Measurements from ENCODE around the gene PRPF40A.
"Not testable (repeated sequence)": the region's sequence is repeated elsewhere in the genome, so short reads cannot be mapped to it uniquely, and the experiment has no call there.

PRPF40A gene

DNA sequence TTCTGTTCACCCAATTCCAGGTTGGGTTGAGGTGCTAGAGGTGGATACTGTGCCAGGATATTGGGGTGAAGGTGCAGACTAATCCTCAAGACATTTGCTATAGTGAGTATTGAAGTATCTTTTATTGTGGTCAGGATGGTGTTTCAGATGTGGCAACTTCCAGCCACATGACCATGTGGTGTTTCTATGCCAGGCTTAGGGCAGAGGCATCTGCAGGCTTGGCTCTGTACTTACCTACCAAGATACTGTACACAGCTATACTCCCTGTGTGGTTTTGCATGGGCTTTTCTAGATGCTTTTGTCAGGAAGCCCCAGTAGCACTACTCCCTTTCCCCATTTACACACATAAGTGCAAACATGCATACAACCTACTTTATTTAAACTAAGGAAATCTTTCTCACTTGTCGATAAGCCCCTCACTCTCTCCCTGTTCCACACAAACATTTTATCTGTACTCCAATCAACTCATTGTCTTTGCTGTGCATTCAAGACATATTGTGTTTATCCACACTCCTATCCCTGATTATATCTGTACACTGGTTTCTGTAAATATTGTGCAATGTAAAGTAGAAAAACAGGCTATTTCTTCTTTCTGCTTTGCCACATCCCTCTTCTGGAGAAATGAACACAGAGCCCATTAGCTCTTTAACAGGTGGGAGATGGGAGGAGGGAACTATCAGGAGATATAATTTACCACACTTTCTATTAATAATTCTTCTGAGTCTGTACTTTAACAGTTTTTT lies 13.5 kb upstream of the PRPF40A start:
- peak in 1 of 2 experiments; percentile 6 for DNase-seq
- no peak for TF ChIP-seq GATA1 (IDR thresholded peaks at IDR 0.05; ENCODE audit: low read depth, low read length)

DNA sequence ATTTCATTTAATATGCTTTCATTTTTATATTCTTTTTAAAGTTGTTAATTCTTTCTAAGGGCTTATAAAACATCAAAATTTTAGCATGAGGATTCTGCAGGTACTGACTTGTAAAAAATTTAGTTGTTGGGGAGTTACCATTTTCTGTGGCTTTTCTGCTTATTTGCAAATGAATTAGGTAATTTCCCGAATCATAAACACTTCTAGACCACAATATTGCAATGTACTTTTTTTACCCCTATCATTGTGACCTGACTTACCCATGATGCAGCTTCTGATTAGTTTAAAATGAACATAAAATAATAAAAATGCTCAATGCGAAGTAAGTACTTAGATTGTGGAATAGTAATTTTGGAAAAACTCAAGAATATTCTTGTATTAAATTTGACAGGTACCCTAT lies 12.6 kb upstream of the PRPF40A start:
- no peak for TF ChIP-seq POLR2A (IDR thresholded peaks at IDR 0.05; ENCODE audit: low read length)
- TF ChIP-seq GATA1 (IDR thresholded peaks at IDR 0.05; ENCODE audit: low read depth, low read length), result no peak
- no peak for DNase-seq

DNA sequence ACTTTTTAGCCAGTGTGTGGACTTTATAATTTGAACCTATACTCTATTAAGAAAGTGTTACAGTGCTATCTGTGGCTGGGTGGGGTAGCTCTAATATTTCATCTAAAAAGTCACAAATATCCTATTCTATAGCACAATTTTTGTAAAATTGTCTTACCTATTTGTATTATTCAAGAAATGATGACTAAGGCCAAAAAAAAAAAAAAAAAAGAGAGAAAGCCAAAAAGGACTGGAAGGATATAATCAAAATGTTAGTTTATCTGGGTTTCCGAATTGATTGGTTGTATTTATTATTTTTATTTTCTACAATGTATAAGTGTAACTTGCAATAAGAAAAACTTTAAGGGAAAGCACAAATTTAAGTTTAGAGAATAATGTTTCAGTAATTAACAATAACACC lies 6.7 kb upstream of the PRPF40A start:
- TF ChIP-seq POLR2A (IDR thresholded peaks at IDR 0.05; ENCODE audit: low read length), result no peak
- no peak for TF ChIP-seq GATA1 (IDR thresholded peaks at IDR 0.05; ENCODE audit: low read depth, low read length)
- no peak for DNase-seq

DNA sequence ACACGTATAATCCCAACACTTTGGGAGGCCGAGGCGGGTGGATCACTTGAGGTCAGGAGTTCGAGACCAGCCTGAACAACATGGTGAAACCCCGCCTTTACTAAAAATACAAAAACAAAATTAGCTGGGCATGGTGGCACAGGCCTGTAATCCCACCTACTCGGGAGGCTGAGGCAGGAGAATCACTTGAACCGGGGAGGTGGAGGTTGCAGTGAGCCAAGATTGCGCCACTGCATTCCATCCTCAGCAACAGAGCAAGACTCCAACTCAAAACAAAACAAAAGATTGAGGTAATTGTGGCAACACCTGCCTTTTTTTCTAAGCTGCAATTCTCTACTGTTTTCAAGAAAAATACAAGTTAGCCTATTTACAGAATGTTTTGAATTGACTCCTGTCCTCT lies 5.4 kb upstream of the PRPF40A start:
- DNase-seq, result not testable (repeated sequence)

DNA sequence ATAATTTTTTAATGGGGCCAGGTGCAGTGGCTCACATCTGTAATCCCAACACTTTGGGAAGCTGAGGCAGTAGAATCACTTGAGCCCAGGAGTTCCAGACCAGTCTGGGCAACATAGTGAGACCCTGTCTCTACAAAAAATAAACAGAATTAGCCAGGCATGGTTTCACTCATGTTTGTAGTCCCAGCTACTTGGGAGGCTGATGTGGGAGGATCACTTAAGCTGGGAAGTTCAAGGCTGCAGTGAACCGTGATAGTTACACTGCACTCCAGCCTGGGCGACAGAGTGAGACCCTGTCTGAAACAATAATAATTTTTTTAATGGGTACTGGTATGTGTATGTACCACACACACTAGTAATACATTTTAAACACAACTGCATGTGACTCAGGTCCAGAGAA lies 3.5 kb upstream of the PRPF40A start:
- DNase-seq, result no peak
- no peak for TF ChIP-seq POLR2A (IDR thresholded peaks at IDR 0.05; ENCODE audit: low read length)
- TF ChIP-seq GATA1 (IDR thresholded peaks at IDR 0.05; ENCODE audit: low read depth, low read length), result no peak

DNA sequence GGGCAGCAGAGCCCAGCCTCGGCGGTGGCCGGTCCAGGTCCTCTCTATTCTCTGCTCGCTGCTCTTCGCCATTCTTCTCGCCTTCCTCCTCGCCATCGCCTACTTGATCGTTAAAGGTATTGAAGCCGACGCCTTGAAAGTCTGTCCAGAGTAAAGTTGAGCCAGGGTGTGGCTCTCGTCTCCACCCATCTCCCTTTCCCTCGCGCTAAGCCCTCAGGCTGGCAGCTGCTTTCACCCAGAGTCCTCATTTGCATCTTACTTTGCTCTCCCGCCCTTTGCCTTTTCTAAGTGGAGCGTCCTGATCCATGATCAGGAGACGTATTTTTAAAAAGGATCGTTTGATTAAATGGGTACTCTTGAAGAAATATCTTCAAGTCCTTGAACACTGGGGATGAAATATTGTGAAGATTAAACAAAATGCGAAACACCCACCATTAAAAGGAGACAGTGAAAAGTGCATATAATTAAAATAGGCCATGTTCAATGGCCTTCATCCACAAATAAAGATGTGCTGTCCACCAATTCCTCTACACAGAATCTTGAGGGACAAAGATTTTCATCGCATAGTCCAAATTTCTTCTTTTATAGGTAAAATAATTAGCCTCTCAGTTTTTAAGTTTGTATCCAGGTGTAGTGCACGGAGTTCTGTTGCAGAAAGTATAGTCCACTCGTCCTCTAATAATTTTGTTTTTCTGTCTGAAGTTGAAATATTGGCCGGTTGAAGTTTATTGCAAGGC lies 1.8 kb upstream of the PRPF40A start:
- DNase-seq, result peak; percentile 90 to 91
- TF ChIP-seq POLR2A (IDR thresholded peaks at IDR 0.05; ENCODE audit: low read length) (peak; percentile 78), GATA1 (IDR thresholded peaks at IDR 0.05; ENCODE audit: low read depth, low read length) (no peak)

DNA sequence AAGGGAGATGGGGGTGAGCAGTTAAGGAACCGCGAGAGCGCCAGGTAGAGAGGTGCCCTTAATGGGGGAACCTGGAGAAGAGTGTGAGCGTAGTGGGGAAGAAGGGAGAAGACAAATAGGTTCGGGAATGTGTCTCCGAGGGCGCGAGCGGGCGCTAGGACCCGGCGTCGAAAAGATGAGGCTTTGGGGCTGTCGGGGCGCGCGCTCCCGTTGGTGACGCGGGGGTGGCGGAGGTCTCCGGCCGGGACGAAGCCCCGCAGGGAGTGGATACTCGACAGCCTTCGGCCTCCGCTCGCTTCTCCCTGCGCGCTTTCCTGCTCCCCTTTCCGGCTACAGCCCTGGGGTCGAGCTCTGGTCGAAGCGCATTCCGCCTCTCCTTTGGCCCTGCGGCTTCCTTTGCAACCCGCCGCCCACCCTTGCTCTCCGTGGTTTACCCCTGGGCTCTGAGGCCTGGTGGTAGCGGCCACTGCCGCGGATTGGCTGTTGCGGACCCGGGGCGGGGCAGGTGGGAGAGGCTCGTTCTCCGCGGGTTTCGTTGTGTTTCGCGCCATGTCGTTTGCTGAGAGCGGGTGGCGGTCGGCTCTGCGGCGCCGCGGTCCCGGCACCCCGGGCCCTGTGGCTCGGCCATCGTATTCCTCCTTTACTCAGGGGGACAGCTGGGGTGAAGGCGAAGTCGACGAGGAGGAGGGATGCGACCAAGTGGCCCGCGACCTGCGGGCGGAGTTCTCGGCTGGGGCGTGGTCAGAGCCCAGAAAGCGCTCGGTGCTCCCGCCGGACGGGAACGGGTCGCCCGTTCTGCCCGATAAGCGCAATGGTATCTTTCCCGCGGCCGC lies 1.0 kb upstream of the PRPF40A start, which contains the start of gene ARL6IP6:
TSS of gene ARL6IP6 (plus strand) at position 545 of the 833 bp plus-strand sequence. CDS start at position 550, 5 bp downstream.
- peak; percentile 94 to 96 for DNase-seq
- TF ChIP-seq POLR2A (IDR thresholded peaks at IDR 0.05; ENCODE audit: low read length), result peak; percentile 94
- no peak for TF ChIP-seq GATA1 (IDR thresholded peaks at IDR 0.05; ENCODE audit: low read depth, low read length)

DNA sequence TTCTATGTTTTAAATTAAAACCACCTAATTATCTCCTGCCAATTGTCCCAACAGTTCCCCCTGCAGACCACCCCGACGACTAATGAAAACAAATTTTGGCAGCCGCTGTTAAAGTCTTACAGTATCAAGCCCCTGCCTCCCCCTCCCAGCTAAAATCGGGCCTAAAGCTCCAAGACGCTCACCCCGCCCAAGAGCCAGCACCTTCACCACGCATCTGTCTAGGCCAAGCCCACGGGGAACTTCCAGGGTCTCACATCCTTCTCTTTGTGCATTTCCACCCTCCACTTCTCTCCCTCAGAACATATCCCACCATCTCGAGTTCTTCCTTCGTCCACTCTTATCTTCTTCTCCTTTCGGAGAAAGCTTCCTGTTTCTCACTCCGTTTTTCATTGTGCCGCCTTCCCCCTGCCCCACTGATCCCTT lies 445 bp downstream of the PRPF40A start:
- peak; percentile 76 to 82 for DNase-seq
- no peak for TF ChIP-seq GATA1 (IDR thresholded peaks at IDR 0.05; ENCODE audit: low read depth, low read length)

DNA sequence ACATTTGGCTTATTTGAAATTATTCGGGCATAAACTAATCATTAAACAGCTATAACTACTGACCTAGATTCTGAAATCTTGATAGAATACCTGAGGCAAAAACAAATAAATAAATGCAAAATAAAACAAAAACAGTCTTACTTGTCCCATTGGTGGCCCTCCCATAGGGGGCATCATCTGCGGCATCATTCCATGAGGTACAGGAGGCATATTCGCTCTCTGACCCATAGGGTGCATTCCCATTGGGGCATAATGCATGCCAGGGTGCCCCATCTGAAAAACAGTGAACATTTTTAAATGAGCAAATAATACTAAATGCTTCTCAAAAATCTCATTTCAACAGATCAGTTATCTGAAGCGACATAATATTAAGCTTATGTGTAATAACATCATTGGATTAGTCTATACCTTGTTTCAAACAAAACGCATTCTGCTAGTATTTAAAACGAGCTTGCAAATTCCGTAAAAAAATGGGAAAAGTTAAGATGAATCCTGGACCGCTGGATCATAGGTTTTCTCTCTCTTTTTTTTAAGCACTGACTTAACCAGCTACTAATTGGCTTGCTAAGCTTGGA lies 1.3 kb downstream of the PRPF40A start:
- peak; percentile 76 to 78 for DNase-seq

DNA sequence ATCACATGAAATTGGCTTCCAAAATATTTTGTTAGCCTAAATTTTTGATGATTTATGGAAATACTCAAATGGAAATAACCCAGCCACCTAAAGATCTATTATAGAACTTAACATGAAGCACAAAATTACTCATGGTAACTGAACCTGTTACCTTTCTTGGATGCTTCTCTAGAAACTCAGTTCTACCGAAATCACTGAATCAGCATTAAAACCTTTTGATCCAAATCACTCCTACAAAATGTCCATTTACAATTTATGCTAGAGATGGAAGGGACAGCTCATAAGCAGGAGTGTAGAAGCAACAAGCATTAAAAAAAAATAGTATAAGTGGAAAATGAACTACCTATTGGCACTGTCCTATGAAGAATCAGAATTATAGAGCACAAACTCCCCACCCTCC lies 2.1 kb downstream of the PRPF40A start:
- DNase-seq, result no peak
- TF ChIP-seq POLR2A (IDR thresholded peaks at IDR 0.05; ENCODE audit: low read length) (no peak), GATA1 (IDR thresholded peaks at IDR 0.05; ENCODE audit: low read depth, low read length) (no peak)

More for the DNA sequence above, 1.3 kb downstream of the PRPF40A start:
- no peak for TF ChIP-seq GATA1 (IDR thresholded peaks at IDR 0.05; ENCODE audit: low read depth, low read length)
- no peak for TF ChIP-seq POLR2A (IDR thresholded peaks at IDR 0.05; ENCODE audit: low read length)

DNA sequence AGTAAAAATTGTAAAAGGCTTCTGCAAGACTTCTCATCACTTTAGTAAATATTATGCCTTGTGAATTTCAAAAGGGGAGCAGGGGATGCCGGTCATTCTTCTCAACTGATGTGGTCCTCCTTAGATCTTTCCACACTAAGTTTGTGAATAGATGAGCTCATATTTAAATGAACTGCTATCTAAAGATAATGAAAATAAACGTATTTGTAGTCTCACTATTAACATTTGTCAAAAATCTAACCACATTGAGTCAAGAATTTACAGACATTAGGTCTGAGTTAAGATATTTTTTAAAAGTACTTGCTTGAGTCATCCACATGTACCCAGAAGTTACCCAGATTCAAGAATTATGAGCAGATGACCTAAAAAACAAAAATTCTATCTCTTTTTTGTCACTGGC lies 6.5 kb downstream of the PRPF40A start:
- no peak for TF ChIP-seq GATA1 (IDR thresholded peaks at IDR 0.05; ENCODE audit: low read depth, low read length)
- TF ChIP-seq POLR2A (IDR thresholded peaks at IDR 0.05; ENCODE audit: low read length), result no peak
- DNase-seq, result no peak

DNA sequence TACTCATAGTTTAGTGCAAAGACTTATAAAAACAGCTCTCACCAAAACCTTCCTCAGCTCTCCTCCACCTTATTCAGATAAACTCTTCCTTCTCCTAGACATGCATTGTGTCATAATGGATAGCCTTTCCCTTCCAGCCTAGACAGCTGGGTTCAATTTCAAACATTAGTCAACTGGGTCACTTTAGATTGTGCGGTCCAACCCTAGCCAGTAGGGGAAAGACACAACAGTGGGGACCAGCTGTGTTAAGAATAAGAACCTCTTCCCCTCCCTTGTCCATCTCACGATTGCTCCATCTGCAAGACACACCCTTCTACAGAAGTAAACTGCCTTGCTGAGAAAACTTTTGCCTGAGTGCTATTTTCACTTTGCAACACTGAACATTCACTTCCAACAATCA lies 8.5 kb downstream of the PRPF40A start:
- TF ChIP-seq POLR2A (IDR thresholded peaks at IDR 0.05; ENCODE audit: low read length) (no peak), GATA1 (IDR thresholded peaks at IDR 0.05; ENCODE audit: low read depth, low read length) (no peak)
- no peak for DNase-seq

DNA sequence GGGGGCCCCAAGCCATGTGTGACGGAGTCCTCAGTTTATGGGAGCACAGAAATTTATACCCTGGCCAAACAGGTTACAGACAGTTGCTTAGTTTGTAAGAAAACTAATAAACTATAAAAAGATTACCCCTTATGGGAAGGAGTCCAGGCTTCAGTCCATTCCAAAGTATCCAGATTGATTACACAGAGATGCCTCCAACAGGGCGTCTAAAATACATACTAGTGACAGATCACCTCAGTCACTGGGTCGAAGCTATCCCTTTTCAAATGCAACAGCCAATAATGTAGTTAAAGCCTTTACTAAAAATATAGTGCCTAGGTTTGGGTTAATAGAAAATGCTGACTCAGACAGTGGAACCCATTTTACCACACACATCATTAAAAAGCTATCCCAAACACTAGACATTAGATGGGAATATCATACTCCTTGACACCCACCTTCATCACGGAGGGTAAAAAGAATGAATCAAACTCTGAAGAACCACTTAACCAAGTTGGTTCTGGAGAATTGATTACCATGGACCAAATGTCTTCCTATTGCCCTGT lies 10.7 kb downstream of the PRPF40A start:
- no peak for DNase-seq
- TF ChIP-seq GATA1 (IDR thresholded peaks at IDR 0.05; ENCODE audit: low read depth, low read length) (no peak), POLR2A (IDR thresholded peaks at IDR 0.05; ENCODE audit: low read length) (no peak)

DNA sequence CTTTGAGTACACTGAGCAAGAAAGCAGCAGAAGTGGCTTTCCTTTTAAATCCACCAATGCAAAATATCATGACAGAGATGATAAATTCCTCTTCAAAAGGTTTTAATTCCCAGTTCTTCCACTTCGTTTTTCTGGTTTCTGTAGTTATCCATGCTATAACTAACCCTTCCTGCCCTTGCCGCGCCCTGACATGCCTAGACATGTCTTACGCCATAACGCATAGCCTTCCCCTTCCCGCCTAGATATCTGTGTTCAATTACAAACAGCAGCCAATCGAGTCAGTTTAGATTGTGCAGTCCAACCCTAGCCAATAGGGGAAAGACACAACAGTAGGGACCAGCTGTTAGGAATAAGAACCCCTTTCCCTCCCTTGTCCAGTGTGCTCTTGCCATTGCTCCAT lies 16.1 kb downstream of the PRPF40A start:
- TF ChIP-seq GATA1 (IDR thresholded peaks at IDR 0.05; ENCODE audit: low read depth, low read length) (no peak), POLR2A (IDR thresholded peaks at IDR 0.05; ENCODE audit: low read length) (no peak)
- no peak for DNase-seq

Data from erythroblast (primary cell).